Anterior cingulate cortex (tissue), 58 donors: ENCODE data around the gene ZFAND3.

ENCODE experiments used
- DNase-seq, 58 donors: peaks; one replicate each; lab custom pipeline; 2025; lab: John Stamatoyannopoulos, UW

Gene ZFAND3

GRCh38 chr6:37826188-37826587 lies 6.7 kb downstream of the ZFAND3 start:
- DNase-seq: no peak

DNA sequence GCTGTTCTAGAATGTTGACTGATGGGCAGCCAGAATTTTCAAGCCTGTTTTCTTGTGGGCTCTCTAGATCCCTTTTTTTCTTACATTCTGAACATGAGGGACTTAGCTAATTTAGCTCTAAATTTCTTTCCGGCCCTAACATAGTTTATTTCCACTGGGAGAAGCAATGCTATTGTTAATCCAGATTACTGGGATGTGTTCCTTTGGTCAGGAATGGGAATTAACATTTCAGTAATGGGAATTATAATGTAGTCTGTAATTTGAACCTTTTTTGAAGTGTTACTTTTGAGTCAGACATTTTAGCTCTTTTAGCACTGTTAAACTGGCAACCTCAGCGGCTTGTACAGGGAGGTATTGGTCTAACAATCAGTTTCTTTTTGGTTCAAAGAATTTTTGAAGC lies 7.5 kb downstream of the ZFAND3 start:
- no peak for DNase-seq

DNA sequence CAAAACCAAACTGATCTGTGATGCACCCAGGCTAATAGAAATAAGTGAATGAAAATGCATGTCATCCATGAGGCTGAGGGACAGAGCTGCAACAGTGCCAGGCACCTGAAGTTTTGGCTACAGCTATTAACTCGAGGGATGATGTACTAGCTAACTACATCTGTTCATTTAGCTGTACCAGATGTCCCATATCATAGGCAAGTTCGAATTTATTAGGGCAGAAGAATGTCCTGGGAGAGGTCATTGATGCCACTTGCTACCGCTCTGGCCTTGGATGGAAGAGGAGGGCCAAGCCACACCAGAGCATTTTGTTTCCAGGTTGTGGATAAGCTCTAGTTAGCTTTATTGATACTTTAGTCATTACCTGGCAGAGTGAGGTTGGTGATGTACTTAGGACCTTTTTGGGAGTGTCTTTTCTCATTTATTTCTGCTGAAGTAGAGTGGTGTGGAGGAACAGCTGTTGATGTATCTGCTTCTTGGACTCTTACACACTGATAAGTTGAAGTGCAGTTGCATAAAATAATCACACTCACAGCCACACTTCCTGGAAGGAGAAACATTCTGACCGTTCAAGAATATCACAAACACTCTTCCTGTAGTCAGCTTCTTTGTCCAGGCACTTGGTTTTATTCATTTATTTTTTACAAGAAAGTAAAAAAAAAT lies 8.2 kb downstream of the ZFAND3 start:
- no peak for DNase-seq

GRCh38 chr6:37830225-37830624 lies 10.7 kb downstream of the ZFAND3 start:
- DNase-seq: no peak

DNA sequence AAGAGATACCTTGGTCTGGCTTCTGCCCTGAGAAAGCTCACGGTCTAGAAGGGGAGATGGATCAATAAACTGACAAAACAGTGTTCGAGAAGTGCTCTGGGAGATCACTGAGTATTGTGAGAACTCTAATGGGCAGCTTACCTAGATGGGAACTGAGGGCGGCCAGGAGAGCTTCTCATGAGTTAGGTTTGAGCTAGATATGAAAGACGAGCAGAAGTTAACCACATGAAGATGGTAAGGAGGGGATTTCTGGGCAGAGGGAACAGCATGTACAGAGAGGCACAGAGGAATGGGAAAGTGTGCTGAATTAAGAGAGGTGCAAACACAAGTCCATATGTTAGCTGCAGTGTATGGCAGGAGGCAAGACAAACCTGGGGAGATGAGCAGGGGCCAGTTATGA lies 11.9 kb downstream of the ZFAND3 start:
- no peak for DNase-seq

GRCh38 chr6:37835923-37836322 lies 16.4 kb downstream of the ZFAND3 start:
- DNase-seq: no peak

- DNase-seq: no peak
These were observed 18.8 kb downstream of the ZFAND3 start for GRCh38 chr6:37838219-37838921.

DNA sequence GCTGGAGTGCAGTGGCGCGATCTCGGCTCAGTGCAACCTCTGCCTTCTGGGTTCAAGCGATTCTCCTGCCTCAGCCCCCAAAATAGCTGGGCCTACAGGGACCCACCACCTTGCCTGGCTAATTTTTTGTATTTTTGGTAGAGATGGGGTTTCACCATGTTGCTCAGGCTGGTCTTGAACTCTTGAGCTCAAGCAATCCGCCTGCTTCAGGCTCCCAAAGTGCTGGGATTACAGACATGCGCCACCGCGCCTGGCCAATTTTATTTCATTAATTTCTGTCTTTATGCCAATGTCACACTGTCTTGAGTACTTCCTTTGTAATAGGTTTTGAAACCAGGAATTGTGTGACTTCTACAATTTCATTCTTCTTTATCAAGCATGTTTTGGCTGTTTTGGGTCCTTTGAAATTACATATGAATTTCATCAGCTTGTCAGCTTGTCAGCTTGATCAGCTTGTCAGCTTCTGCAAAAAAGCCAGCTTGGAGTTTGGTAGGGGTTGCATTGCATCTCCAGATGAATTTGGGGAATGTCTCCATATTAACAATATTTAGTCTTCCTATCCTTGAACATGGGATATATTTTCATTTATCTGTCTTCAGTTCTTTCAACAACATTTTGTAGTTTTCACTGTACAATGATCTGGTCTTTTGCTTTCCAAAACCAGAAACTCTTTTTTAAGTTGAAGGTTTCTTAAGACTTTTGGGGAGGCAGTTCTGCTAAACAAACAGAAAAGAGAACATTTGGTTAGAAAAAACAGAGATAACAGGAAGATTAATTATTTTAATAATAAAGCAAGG lies 20.8 kb downstream of the ZFAND3 start:
- DNase-seq: no peak

GRCh38 chr6:37840940-37841300 lies 21.4 kb downstream of the ZFAND3 start:
- no peak for DNase-seq

GRCh38 chr6:37845026-37845911 lies 25.7 kb downstream of the ZFAND3 start:
- no peak for DNase-seq

- DNase-seq: no peak
These were observed 26.4 kb downstream of the ZFAND3 start for GRCh38 chr6:37845930-37846329.

DNA sequence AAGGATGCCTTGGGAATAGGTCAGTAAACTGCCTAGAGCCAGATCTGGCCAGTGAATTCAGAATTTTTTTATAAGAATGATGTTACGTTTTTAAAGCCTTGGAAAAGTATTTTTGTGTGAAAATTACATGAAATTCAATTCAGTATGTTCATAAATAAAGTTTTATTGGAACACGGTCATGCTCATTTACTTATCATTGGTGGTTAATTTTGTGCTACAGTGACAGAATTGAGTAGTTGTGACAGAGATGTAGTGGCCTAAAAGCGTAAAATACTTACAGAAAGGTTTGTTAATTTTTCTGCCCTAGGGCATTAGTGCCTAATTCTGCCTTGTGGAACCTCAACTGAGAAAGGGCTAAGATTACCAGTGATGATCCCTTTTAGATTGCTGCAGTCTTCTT lies 28.2 kb downstream of the ZFAND3 start:
- DNase-seq: no peak

DNA sequence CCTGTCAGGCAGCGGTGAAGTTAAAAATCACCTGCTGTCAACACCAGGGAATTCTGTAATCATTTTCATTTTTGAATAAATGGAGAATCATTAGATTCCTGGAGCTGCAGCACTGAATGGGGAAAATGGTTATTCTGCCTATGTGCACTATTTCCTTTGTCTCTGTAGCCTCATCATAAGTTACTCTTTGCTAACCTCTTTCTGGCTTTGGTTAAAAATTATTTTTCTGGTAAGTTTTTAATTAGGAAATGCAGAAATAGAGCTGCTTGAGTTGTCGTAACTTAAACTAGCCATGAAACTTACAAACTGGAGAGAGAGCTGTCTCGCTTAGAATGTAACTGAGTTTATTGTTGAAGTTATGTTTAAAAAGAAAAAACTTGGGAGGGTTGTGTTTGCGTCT lies 28.8 kb downstream of the ZFAND3 start:
- DNase-seq: no peak

- DNase-seq: no peak
These were observed 30.7 kb downstream of the ZFAND3 start for GRCh38 chr6:37850260-37850659.

DNA sequence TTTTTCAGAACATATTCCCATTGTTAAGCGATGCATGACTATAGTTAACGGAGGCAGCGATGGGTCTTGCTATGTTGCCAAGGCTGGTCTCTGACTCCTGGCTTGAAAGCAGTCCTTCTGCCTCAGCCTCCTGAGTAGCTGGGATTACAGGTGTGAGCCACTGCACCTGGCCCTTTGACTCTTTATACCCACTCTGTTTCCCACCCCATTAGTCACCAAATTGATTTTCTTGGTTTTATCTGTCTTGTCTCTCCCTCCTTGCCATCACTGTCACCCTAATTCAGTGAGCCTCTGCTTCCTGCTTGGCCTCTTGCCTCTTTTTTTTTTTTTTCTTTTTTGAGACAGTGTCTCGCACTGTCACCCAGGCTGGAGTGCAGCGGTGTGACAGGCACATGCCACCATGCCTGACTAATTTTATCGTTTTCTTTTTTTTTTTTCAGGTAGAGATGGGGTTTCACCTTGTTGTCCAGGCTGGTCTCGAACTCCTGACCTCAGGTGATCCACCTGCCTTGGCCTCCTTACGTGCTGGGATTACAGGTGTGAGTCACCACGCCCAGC lies 31.3 kb downstream of the ZFAND3 start:
- no peak for DNase-seq

DNA sequence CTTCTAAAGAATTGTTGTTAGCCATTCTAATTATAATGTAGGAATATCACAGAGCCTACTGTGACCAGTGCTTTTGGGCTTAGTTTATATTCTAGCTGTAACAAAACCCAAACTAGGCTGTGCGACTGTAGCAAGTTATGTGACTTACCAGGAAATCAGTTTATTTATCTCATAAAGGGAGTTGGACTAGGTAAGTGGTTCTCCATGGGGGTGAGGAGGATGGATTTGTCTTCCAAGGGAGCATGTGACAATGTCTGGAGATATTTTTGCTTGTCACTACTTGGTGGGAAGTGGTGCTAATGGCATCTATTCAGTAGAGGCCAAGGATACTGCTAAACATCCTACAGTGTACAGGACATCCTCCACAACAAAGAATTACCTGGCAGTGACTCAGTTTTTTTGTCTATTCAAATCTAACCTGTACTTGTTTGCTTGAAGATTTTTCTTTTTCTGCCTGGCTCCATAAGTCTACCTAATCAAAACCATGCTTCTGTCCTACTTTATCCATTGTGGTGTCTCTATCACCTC lies 32.5 kb downstream of the ZFAND3 start:
- no peak for DNase-seq

- DNase-seq: no peak
These were observed 36.8 kb downstream of the ZFAND3 start for GRCh38 chr6:37856285-37856684.

- DNase-seq: no peak
These were observed 38.8 kb downstream of the ZFAND3 start for GRCh38 chr6:37858363-37858762.

GRCh38 chr6:37860226-37860839 lies 40.8 kb downstream of the ZFAND3 start:
- DNase-seq: peak in 4 of 58 donors; percentile 3 to 28 (median 10)

GRCh38 chr6:37861452-37861851 lies 41.9 kb downstream of the ZFAND3 start:
- no peak for DNase-seq
